ENCODE measurements around the gene MGRN1.

DNA sequence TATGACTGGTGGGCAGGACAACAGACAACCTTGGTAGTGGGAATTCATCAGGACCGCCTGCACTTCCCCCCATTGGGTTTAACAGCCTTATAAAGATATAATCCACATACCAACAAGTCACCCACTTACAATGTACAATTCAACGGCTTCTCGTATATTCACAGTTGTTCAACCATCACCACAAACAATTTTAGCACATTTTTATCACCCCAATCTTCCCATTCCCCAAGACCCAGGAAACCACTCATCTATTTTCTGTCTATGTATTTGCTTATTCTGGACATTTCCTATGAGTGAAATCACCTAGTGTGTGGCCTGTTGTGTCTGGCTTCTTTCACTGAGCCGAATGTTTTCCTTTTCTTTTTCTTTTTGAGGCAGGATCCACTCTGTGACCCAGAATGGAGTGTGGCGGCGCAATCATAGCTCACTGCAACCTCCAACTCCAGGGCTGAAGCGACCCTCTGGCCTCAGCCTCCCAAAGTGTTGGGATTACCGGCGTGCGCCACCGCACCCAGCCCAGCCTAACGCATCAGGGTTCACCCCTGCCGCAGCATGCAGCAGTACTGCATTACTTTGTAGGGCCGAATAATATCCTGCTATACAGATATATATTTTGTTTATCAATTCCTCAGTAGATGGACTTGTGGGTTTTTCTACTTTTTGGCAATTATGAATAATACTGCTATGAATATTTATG is 98.6 kb downstream of the MGRN1 start:
- TF ChIP-seq EGR1 (IDR thresholded peaks at IDR 0.05) (no peak), YY1 (IDR thresholded peaks at IDR 0.05; ENCODE audit: low read depth) (no peak), RAD21 (IDR thresholded peaks at IDR 0.05; ENCODE audit: low read depth) (no peak), CREB1 (IDR thresholded peaks at IDR 0.05; ENCODE audit: low read depth) (no peak), NFIC (IDR thresholded peaks at IDR 0.05) (no peak)
- TF ChIP-seq, protein P1, sequence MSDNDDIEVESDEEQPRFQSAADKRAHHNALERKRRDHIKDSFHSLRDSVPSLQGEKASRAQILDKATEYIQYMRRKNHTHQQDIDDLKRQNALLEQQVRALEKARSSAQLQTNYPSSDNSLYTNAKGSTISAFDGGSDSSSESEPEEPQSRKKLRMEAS (IDR thresholded peaks at IDR 0.05) = no peak

All from Ishikawa (cell line).